NCI-H1417 (cell line): ENCODE data around the gene DNAAF9.

Source experiments
- DNase-seq, 3 experiments: peaks; one replicate each; lab custom pipeline; 2025; lab: John Stamatoyannopoulos, UW

The DNAAF9 gene

DNA sequence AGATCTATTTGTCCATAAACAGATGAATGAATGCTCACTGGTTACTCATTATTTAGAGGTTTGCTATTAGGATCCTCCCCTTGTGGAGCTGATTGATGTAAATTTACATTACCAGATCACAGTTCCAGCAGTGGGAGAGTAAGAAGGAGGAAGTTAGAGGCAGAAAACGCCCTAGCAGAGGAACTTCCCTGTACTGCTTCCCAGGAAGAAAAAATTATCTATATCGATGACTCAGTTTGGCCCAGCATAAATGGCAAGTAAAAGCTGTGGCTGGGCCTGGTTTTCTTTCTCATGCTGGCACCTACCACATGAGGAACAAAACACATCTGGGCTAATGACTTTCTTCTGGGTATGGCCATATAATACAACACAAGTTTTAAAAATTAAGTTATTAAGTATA, 35.7 kb downstream of the DNAAF9 start:
- no peak for DNase-seq

DNA sequence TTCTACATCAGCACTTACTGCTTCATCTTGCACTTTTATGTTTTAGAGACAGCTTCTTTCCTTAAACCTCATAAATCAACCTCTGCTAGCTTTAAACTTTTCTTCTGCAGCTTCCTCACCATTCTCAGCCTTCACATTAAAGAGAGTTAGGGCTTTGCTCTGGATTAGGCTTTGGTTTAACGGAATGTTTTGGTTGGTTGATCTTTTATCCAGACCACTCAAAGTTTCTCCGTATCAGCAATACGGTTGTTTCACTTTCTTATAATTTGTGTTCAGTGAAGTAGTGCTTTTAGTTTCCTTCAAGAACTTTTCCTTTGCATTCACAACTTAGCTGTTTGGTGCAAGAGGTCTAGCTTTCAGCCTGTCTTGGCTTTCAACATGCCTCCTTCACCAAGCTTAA, 40.4 kb downstream of the DNAAF9 start:
- no peak for DNase-seq

DNA sequence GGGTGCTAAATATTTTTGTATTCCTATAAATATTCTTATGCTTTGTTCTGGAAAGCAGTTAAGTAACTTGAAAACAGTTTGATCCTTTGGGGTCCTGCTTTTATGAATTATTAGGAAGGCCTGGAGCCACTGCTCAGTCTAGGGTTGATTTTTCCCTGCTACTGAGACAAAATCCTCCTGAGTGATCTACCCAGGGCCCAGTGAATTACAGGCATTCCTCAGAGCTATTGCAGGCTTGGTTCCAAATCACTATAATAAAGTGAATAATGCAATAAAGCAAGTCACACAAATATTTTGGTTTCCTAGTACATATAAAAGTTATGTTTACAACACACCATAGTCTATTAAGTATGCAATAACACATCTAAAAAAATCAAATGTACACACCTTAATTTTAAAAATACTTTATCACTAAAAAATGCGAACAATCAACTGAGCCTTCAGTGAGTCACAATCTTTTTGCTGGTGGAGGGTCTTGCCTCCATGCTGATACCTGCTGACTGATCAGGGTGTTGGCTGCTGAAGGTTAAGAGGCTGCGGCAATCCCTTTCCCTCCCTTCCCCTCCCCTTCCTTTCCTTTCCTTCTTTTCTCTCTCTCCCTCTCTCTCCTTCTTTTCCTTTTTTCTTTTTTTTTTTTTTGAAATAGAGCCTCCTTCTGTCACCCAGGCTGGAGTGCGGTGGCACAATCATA, 43.0 kb downstream of the DNAAF9 start:
- DNase-seq = no peak

DNA sequence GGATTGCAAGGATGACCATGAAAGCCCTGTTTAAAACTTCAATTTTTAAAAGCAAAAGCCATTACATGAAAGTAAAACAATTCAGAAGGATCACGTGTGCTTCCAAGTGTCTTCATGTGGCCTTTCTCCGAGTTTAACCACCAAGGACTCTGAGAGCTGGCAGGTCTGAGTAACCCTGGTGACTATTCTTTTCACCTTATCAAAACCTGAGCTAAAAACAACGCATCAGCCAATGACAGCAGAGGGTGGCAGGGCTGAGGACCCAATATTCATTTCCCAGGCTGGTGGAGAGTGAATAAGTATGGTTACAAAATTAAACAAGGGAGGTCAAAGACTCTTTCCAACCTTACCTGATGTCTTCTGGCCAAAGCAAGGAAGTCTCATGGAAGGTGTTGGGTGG, 46.7 kb downstream of the DNAAF9 start:
- no peak for DNase-seq

DNA sequence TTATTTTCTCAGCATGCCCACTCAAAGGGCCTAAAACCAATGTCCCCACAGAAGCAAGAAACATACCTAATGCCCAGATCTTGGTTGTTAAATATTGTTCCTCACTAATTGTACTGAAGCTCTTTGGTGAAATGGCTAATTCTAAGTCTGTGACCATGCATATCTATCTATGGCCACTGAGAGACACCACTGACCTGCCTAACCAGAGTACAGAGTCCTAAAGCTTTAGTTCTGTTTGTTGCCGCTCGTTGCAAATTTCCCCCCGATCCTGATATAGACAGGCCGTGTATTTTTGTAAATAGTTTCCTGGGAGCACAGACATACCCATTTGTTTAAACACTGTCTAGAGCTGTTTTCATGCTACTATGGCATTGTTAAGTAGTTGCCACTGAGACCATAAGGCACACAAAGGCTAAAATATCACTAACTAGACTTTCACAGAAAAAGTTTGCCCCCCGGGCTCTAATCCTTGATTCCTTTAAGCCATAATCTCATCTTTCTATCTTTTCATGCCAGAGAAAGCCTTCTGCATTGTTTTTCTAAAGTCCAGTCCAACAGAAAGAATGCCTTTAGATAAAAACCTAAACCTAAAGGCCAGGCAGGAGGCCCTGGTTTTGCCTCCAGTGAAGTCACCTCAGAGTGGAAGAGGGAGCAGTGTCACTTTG, 48.7 kb downstream of the DNAAF9 start:
- DNase-seq = no peak
